Spleen (tissue), 7 donors: ENCODE data around the gene XPC.

Source experiments
- CTCF ChIP-seq, 11 experiments: fragments of 200-600 bp in 7 of 11; fragments of 450-650 bp in 4 of 11; sonication (generic) in 4 of 11; IDR thresholded peaks in 8 of 11; conservative IDR thresholded peaks in 3 of 11; 1 replicate in 7 of 11; 2 replicates in 4 of 11; pipeline versions ENCODE4 v1.4.0 to v1.8.0; 2016 to 2021; ENCODE audit warnings: antibody characterized with exemption in 11 of 11, inconsistent platforms in 4 of 11, mild to moderate bottlenecking in 1 of 11
- POLR2AphosphoS5 ChIP-seq, 3 donors: sonication (generic); formaldehyde crosslinking; IDR thresholded peaks; one replicate each; pipeline ENCODE4 v1.5.1; 2017; ENCODE audit warnings: antibody characterized with exemption in 3 of 3
- donor health status: DM: no; HTN: no; CAD: no; lungs with moderate emphysema.
- donor health status: DM: no; HTN: no; CAD: no.
- donor health status: DM: no; HTN: no; CAD: no.

- no peak for TF ChIP-seq CTCF (IDR thresholded peaks at IDR 0.05 in 8 of 11, conservative IDR thresholded peaks at IDR 0.05 in 3 of 11)
- no peak for TF ChIP-seq POLR2AphosphoS5 (IDR thresholded peaks at IDR 0.05)
These were observed 24.7 kb downstream of the XPC start for GRCh38 chr3:14153663-14154062.
